Panc1 (cell line): Measurements from ENCODE around the gene TCHP. TPM values are rescaled to one million over a fixed set of nuclear protein-coding genes. Genes with fewer than 3 reads are reported as not detected.

ENCODE experiments used
- ATAC-seq: fragments of 200-7000 bp; cut with Tn5 transposase; 2 replicates; pipeline ENCODE4 v1.9.1; 2020; ENCODE audit warnings: mild to moderate bottlenecking, moderate library complexity
- BruUV-seq: library from RNA; stranded (reverse); fragments of 400-500 nt; replicated peaks from 2 replicates; lab custom pipeline; 2021; lab: Mats Ljungman, UMichigan
- CTCF ChIA-PET: fragments of 300-600 bp; sonication (Branson Sonifier 250); formaldehyde crosslinking; loops from one replicate; lab custom pipeline; 2022; ENCODE audit warnings: antibody characterized with exemption; lab: Charles Lee
- POLR2A ChIA-PET: fragments of 300-600 bp; sonication (Branson Sonifier 250); formaldehyde crosslinking; loops from one replicate; lab custom pipeline; 2022; ENCODE audit warnings: antibody characterized with exemption; lab: Charles Lee
- DNase-seq: peaks from one replicate; pipeline ENCODE4 v3.0.0-alpha.2; 2010; ENCODE audit warnings: low read depth, low spot score
- H3K27ac ChIP-seq: 2 replicates; pipeline ENCODE4 v1.5.1; 2011; ENCODE audit warnings: mild to moderate bottlenecking, low read length, inconsistent platforms
- H3K27me3 ChIP-seq: fragments of 200-500 bp; sonication (Bioruptor generic); 2 replicates; pipeline ENCODE4 v1.6.0; 2014; ENCODE audit warnings: low read length, inconsistent platforms; ENCODE audit not compliant: control insufficient read depth, insufficient read depth
- H3K36me3 ChIP-seq: fragments of 200-500 bp; sonication (Bioruptor generic); 2 replicates; pipeline ENCODE4 v1.5.1; 2014; ENCODE audit warnings: inconsistent platforms, mild to moderate bottlenecking, low read length, moderate library complexity; ENCODE audit not compliant: control insufficient read depth, insufficient read depth
- H3K4me1 ChIP-seq: 2 replicates; pipeline ENCODE4 v1.5.1; 2011; ENCODE audit warnings: inconsistent platforms, mild to moderate bottlenecking, low read length, moderate library complexity; ENCODE audit not compliant: control insufficient read depth, insufficient read depth
- H3K4me3 ChIP-seq, 2 experiments: 2 replicates each; pipeline ENCODE4 v1.5.1; 2011 to 2012; ENCODE audit warnings: low read depth in 2 of 2, low read length in 2 of 2, mild to moderate bottlenecking in 2 of 2, inconsistent platforms in 1 of 2, moderate library complexity in 1 of 2
- H3K9me3 ChIP-seq: fragments of 200-500 bp; sonication (Bioruptor generic); 2 replicates; pipeline ENCODE4 v1.5.1; 2014; ENCODE audit warnings: low read depth, mild to moderate bottlenecking, inconsistent platforms, low read length, moderate library complexity; ENCODE audit not compliant: control insufficient read depth, insufficient read depth
- POLR2AphosphoS5 ChIP-seq: IDR thresholded peaks from 2 replicates; pipeline ENCODE4 v1.6.1; 2012; ENCODE audit warnings: mild to moderate bottlenecking, low read depth, low read length, moderate library complexity
- SIN3A ChIP-seq: IDR thresholded peaks from 2 replicates; pipeline ENCODE4 v1.6.1; 2012; ENCODE audit warnings: low read depth, mild to moderate bottlenecking, low read length, moderate library complexity, borderline replicate concordance; ENCODE audit not compliant: insufficient read depth
- TCF7L2 ChIP-seq: IDR thresholded peaks from 2 replicates; pipeline ENCODE4 v1.6.1; 2011; ENCODE audit warnings: mild to moderate bottlenecking, low read depth, low read length, inconsistent platforms
- in situ Hi-C: cut with HindIII; loops from 2 replicates; pipeline ENCODE4 v1.10.0; 2016; ENCODE audit warnings: low sequenced_read_pairs, low pct_unique_long_range_greater_than_20kb
- intact Hi-C: fragments of 100-400 bp; cut with micrococcal nuclease; formaldehyde crosslinking; loops from one replicate; pipeline ENCODE4 v1.10.0; 2022; ENCODE audit not compliant: unreplicated experiment
- total RNA-seq: library from RNA; stranded (reverse); gene quantifications from one replicate; pipeline ENCODE4 v1.2.1, GENCODE V29; 2021; ENCODE audit not compliant: unreplicated experiment
- TF ChIP-seq, protein P1 (sequence below): fragments of 450-650 bp; IDR thresholded peaks from 2 replicates; pipeline ENCODE4 v1.5.1; 2017; ENCODE audit warnings: mild to moderate bottlenecking
- TF ChIP-seq, protein P2 (sequence below), 2 experiments: IDR thresholded peaks; 2 replicates each; pipeline ENCODE4 v1.6.1; 2011 to 2012; ENCODE audit warnings: low read depth in 2 of 2, control low read depth in 1 of 2, low read length in 1 of 2, mild to moderate bottlenecking in 1 of 2, moderate library complexity in 1 of 2; ENCODE audit not compliant: insufficient read depth in 1 of 2

TCHP gene
- total RNA-seq, 1 experiment from 2014 or later: 25.0 TPM

DNA sequence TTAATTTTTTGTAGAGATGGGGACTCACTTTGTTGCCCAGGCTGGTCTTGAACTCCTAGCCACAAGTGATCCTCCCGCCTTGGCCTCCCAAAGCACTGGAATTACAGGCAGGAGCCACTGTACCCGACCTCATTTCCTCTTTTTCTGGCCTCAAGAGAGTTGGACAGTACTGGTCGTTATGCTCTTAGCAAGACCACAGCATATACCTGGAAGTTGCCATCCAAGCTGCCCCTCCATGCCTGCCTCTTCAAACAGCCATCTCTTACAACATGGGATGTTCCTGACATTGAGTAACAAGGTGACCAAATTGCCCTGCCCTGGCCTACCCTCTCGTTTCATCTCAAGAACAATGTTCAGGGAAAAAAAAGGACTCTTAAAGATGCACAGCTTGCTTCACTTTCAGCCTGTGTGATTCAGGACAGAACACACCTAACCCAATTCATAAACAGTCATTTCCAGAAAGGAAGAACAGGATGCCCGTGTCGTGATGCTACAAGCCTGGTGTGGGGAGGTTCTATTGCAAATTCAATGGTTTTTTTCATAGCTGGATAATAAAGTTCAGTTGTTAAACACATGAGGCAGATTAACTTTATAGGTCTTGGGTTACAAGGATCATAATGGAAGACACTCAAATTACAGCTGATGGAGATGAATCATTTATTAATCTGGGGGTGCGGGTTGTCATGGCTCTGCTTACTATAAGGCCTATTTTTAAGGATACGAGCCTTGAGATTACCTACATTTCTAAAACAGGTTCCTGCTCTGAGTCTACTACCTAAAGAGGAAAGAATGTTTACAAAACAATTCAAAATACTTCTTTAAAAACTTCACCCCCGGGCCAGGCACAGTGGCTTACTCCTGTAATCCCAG is 31.7 kb upstream of the TCHP start:
- Histone ChIP-seq H3K27me3 (no peaks in the 10 kb centered on the region), H3K27ac (no peak overlapping the region), H3K4me3 (no peak overlapping the region), H3K9me3 (no peaks in the 10 kb centered on the region), H3K36me3 (no peaks in the 10 kb centered on the region), H3K4me1 (no peaks in the 10 kb centered on the region)
- ChIA-PET CTCF (no interaction called here), POLR2A (no interaction called here)
- ATAC-seq (no peak), DNase-seq (no peak)
- TF ChIP-seq, protein P1, sequence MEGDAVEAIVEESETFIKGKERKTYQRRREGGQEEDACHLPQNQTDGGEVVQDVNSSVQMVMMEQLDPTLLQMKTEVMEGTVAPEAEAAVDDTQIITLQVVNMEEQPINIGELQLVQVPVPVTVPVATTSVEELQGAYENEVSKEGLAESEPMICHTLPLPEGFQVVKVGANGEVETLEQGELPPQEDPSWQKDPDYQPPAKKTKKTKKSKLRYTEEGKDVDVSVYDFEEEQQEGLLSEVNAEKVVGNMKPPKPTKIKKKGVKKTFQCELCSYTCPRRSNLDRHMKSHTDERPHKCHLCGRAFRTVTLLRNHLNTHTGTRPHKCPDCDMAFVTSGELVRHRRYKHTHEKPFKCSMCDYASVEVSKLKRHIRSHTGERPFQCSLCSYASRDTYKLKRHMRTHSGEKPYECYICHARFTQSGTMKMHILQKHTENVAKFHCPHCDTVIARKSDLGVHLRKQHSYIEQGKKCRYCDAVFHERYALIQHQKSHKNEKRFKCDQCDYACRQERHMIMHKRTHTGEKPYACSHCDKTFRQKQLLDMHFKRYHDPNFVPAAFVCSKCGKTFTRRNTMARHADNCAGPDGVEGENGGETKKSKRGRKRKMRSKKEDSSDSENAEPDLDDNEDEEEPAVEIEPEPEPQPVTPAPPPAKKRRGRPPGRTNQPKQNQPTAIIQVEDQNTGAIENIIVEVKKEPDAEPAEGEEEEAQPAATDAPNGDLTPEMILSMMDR: no peak
- no peak for TF ChIP-seq TCF7L2
- TF ChIP-seq SIN3A: no peak
- intact Hi-C loops (no loop called here), in situ Hi-C loops (no loop called here)
- BruUV-seq: no TSS peak

DNA sequence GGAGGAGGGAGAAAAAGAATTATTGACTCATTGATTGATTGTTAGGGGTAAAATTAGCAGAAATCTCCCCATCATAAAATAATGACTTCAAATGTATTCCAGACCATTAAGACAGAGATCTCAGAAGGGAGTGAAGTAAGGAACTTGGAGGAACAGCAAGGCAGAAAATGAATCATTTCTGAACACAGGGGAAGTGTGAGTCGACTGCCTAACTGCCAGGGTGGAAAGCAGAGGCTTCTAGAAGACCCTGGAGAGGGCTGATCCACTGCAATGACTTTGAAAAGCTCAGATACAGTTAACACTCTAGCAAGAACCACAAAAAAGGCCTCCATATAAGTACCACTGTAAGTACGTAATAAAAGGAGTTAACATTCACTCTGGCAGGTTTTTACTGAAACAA is 29.4 kb upstream of the TCHP start:
- Histone ChIP-seq H3K27me3 (no peaks in the 10 kb centered on the region), H3K9me3 (no peaks in the 10 kb centered on the region), H3K27ac (no peak overlapping the region), H3K4me1 (no peaks in the 10 kb centered on the region), H3K4me3 (no peak overlapping the region), H3K36me3 (no peaks in the 10 kb centered on the region)
- ATAC-seq (no peak), DNase-seq (no peak)
- TF ChIP-seq, protein P2, sequence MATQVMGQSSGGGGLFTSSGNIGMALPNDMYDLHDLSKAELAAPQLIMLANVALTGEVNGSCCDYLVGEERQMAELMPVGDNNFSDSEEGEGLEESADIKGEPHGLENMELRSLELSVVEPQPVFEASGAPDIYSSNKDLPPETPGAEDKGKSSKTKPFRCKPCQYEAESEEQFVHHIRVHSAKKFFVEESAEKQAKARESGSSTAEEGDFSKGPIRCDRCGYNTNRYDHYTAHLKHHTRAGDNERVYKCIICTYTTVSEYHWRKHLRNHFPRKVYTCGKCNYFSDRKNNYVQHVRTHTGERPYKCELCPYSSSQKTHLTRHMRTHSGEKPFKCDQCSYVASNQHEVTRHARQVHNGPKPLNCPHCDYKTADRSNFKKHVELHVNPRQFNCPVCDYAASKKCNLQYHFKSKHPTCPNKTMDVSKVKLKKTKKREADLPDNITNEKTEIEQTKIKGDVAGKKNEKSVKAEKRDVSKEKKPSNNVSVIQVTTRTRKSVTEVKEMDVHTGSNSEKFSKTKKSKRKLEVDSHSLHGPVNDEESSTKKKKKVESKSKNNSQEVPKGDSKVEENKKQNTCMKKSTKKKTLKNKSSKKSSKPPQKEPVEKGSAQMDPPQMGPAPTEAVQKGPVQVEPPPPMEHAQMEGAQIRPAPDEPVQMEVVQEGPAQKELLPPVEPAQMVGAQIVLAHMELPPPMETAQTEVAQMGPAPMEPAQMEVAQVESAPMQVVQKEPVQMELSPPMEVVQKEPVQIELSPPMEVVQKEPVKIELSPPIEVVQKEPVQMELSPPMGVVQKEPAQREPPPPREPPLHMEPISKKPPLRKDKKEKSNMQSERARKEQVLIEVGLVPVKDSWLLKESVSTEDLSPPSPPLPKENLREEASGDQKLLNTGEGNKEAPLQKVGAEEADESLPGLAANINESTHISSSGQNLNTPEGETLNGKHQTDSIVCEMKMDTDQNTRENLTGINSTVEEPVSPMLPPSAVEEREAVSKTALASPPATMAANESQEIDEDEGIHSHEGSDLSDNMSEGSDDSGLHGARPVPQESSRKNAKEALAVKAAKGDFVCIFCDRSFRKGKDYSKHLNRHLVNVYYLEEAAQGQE (IDR thresholded peaks at IDR 0.05; ENCODE audit: insufficient read depth in 1 of 2, low read depth in 2 of 2, low read length in 1 of 2): no peak
- no peak for TF ChIP-seq POLR2AphosphoS5
- TF ChIP-seq, protein P1: no peak
- no peak for TF ChIP-seq SIN3A
- no peak for TF ChIP-seq TCF7L2
- intact Hi-C loops: no loop called here
- CTCF ChIA-PET: no interaction called here
- BruUV-seq: no TSS peak
- in situ Hi-C loops: no loop called here
- POLR2A ChIA-PET: no interaction called here
